GM18505 (cell line): ENCODE measurements around the gene RUFY1.

Experiments
- ATAC-seq: cut with Tn5 transposase; IDR thresholded peaks from one replicate; pipeline ENCODE4 v1.9.1; 2021; ENCODE audit not compliant: unreplicated experiment
- POLR2A ChIP-seq: IDR thresholded peaks from 4 replicates; pipeline ENCODE4 v1.6.1; 2011; ENCODE audit warnings: borderline replicate concordance; ENCODE audit not compliant: insufficient read depth, insufficient read length; ENCODE audit errors: extremely low read depth

RUFY1 gene

GRCh38 chr5:179603308-179603707 is 53.0 kb downstream of the RUFY1 start:
- TF ChIP-seq POLR2A = no peak
- ATAC-seq = no peak

GRCh38 chr5:179605026-179605833 is 54.9 kb downstream of the RUFY1 start:
- no peak for ATAC-seq
- TF ChIP-seq POLR2A = no peak

GRCh38 chr5:179606071-179606909 is 55.9 kb downstream of the RUFY1 start:
- no peak for ATAC-seq
- no peak for TF ChIP-seq POLR2A

- TF ChIP-seq POLR2A = no peak
Measured at GRCh38 chr5:179606910-179607159, 56.5 kb downstream of the RUFY1 start.

GRCh38 chr5:179607160-179607931 is 57.0 kb downstream of the RUFY1 start:
- ATAC-seq = no peak
- TF ChIP-seq POLR2A = no peak

More at GRCh38 chr5:179606910-179607159, 56.5 kb downstream of the RUFY1 start:
- no peak for ATAC-seq

GRCh38 chr5:179608131-179608581 is 57.8 kb downstream of the RUFY1 start:
- no peak for TF ChIP-seq POLR2A
- ATAC-seq = no peak

GRCh38 chr5:179609834-179610108 is 59.4 kb downstream of the RUFY1 start:
- no peak for ATAC-seq
- no peak for TF ChIP-seq POLR2A

GRCh38 chr5:179610109-179610902 is 60.0 kb downstream of the RUFY1 start:
- peak; percentile 41 for TF ChIP-seq POLR2A
- ATAC-seq = no peak

GRCh38 chr5:179610903-179611265 is 60.5 kb downstream of the RUFY1 start:
- TF ChIP-seq POLR2A = no peak
- no peak for ATAC-seq

- ATAC-seq = no peak
- peak; percentile 14 for TF ChIP-seq POLR2A
Measured at GRCh38 chr5:179612577-179613459, 62.5 kb downstream of the RUFY1 start.

GRCh38 chr5:179613460-179614071 is 63.2 kb downstream of the RUFY1 start:
- ATAC-seq = no peak
- TF ChIP-seq POLR2A = peak; percentile 20

- no peak for ATAC-seq
- no peak for TF ChIP-seq POLR2A
Measured at GRCh38 chr5:179614745-179615144, 64.4 kb downstream of the RUFY1 start.
